SK-N-SH treated with all-trans-retinoic acid at 6 μM for 48 hours (cell line): ENCODE data around the gene USF3.

ENCODE experiments used
- ATAC-seq: fragments of 200-7000 bp; cut with Tn5 transposase; 3 replicates; pipeline ENCODE4 v1.9.1; 2020; ENCODE audit warnings: mild to moderate bottlenecking, moderate library complexity
- CREB5 ChIP-seq: fragments of 250-450 bp; sonication (Bioruptor Pico); IDR thresholded peaks from 2 replicates; pipeline ENCODE4 v1.5.1; 2020; ENCODE audit warnings: low read depth, mild to moderate bottlenecking, moderate library complexity
- CSDC2 ChIP-seq: fragments of 250-450 bp; sonication (Bioruptor Pico); IDR thresholded peaks from 2 replicates; pipeline ENCODE4 v1.5.0; 2020; ENCODE audit warnings: mild to moderate bottlenecking, moderate library complexity
- CSRNP3 ChIP-seq: fragments of 250-450 bp; sonication (Bioruptor Pico); IDR thresholded peaks from 2 replicates; pipeline ENCODE4 v1.5.1; 2021; ENCODE audit warnings: mild to moderate bottlenecking, moderate library complexity
- ESRRG ChIP-seq: fragments of 250-450 bp; sonication (Bioruptor Pico); IDR thresholded peaks from 2 replicates; pipeline ENCODE4 v1.6.1; 2021; ENCODE audit warnings: mild to moderate bottlenecking
- GLIS3 ChIP-seq: fragments of 250-450 bp; sonication (Bioruptor Pico); IDR thresholded peaks from 2 replicates; pipeline ENCODE4 v1.5.0; 2020; ENCODE audit warnings: mild to moderate bottlenecking, moderate library complexity
- ISL1 ChIP-seq: fragments of 250-450 bp; sonication (Bioruptor Pico); IDR thresholded peaks from 2 replicates; pipeline ENCODE4 v2.1.2; 2022; ENCODE audit warnings: mild to moderate bottlenecking, moderate library complexity
- PATZ1 ChIP-seq: fragments of 250-450 bp; sonication (Bioruptor Pico); IDR thresholded peaks from 2 replicates; pipeline ENCODE4 v1.8.0; 2020; ENCODE audit warnings: mild to moderate bottlenecking, moderate library complexity, borderline replicate concordance
- POU6F1 ChIP-seq: fragments of 250-450 bp; sonication (Bioruptor Pico); IDR thresholded peaks from 2 replicates; pipeline ENCODE4 v1.8.0; 2021; ENCODE audit warnings: low read depth, mild to moderate bottlenecking, moderate library complexity, borderline replicate concordance
- PPARA ChIP-seq: fragments of 250-450 bp; sonication (Bioruptor Pico); IDR thresholded peaks from 2 replicates; pipeline ENCODE4 v1.5.0; 2020; ENCODE audit warnings: mild to moderate bottlenecking, borderline replicate concordance
- RARB ChIP-seq: fragments of 250-450 bp; sonication (Bioruptor Pico); IDR thresholded peaks from 2 replicates; pipeline ENCODE4 v1.8.0; 2021; ENCODE audit warnings: mild to moderate bottlenecking, moderate library complexity
- SNAI2 ChIP-seq: fragments of 250-450 bp; sonication (Bioruptor Pico); IDR thresholded peaks from 2 replicates; pipeline ENCODE4 v1.5.0; 2020; ENCODE audit warnings: mild to moderate bottlenecking, moderate library complexity
- TCF4 ChIP-seq: fragments of 250-450 bp; sonication (Bioruptor Pico); IDR thresholded peaks from 2 replicates; pipeline ENCODE4 v1.8.0; 2021; ENCODE audit warnings: mild to moderate bottlenecking, moderate library complexity, borderline replicate concordance
- TOX ChIP-seq: fragments of 250-450 bp; sonication (Bioruptor Pico); IDR thresholded peaks from 2 replicates; pipeline ENCODE4 v1.8.0; 2021; ENCODE audit warnings: mild to moderate bottlenecking, moderate library complexity, borderline replicate concordance
- TSHZ2 ChIP-seq: fragments of 250-450 bp; sonication (Bioruptor Pico); IDR thresholded peaks from 2 replicates; pipeline ENCODE4 v1.5.0; 2020; ENCODE audit warnings: mild to moderate bottlenecking, moderate library complexity
- ZFP3 ChIP-seq: fragments of 250-450 bp; sonication (Bioruptor Pico); IDR thresholded peaks from 2 replicates; pipeline ENCODE4 v1.5.0; 2020; ENCODE audit warnings: mild to moderate bottlenecking, moderate library complexity
- ZFP30 ChIP-seq: fragments of 450-650 bp; formaldehyde crosslinking; IDR thresholded peaks from 2 replicates; pipeline ENCODE4 v1.5.0; 2022; ENCODE audit warnings: mild to moderate bottlenecking, moderate library complexity
- ZNF565 ChIP-seq: fragments of 450-650 bp; formaldehyde crosslinking; conservative IDR thresholded peaks from 2 replicates; pipeline ENCODE4 v1.5.0; 2020; ENCODE audit warnings: low read depth, mild to moderate bottlenecking, moderate library complexity
- ZNF8 ChIP-seq: fragments of 450-650 bp; formaldehyde crosslinking; IDR thresholded peaks from 2 replicates; pipeline ENCODE4 v1.5.0; 2020; ENCODE audit warnings: mild to moderate bottlenecking, moderate library complexity

The USF3 gene

GRCh38 chr3:113662824-113663223 lies 33.6 kb downstream of the USF3 start:
- no peak for ATAC-seq
- no peak for TF ChIP-seq CSRNP3 (CRISPR knock-in tag)
- no peak for TF ChIP-seq ESRRG (CRISPR knock-in tag)
- no peak for TF ChIP-seq TSHZ2 (CRISPR knock-in tag)
- no peak for TF ChIP-seq PATZ1 (CRISPR knock-in tag)
- no peak for TF ChIP-seq SNAI2 (CRISPR knock-in tag)
- no peak for TF ChIP-seq ZNF8
- no peak for TF ChIP-seq ZNF565
- no peak for TF ChIP-seq GLIS3 (CRISPR knock-in tag)
- TF ChIP-seq ISL1: no peak
- TF ChIP-seq TOX (CRISPR knock-in tag): no peak
- no peak for TF ChIP-seq TCF4 (CRISPR knock-in tag)
- TF ChIP-seq RARB (CRISPR knock-in tag): no peak
- TF ChIP-seq CSDC2: no peak
- no peak for TF ChIP-seq PPARA (CRISPR knock-in tag)

GRCh38 chr3:113660896-113661295 lies 35.5 kb downstream of the USF3 start:
- TF ChIP-seq ZNF8: no peak
- no peak for TF ChIP-seq PATZ1 (CRISPR knock-in tag)
- no peak for TF ChIP-seq RARB (CRISPR knock-in tag)
- TF ChIP-seq CREB5 (CRISPR knock-in tag): no peak
- TF ChIP-seq ZFP3 (CRISPR knock-in tag): no peak
- no peak for TF ChIP-seq POU6F1 (CRISPR knock-in tag)
- TF ChIP-seq TSHZ2 (CRISPR knock-in tag): no peak
- TF ChIP-seq CSRNP3 (CRISPR knock-in tag): no peak
- no peak for TF ChIP-seq ZFP30 (CRISPR knock-in tag)
- no peak for TF ChIP-seq ESRRG (CRISPR knock-in tag)
- no peak for TF ChIP-seq ISL1
- no peak for TF ChIP-seq ZNF565
- TF ChIP-seq, all 23 proteins: peak for 0

More at GRCh38 chr3:113660896-113661295, 35.5 kb downstream of the USF3 start:
- ATAC-seq: no peak
